H9 (cell line): ENCODE data around the gene TRPV5. TPM values are rescaled to one million over a fixed set of nuclear protein-coding genes. Genes with fewer than 3 reads are reported as not detected.

Source experiments
- DNase-seq: peaks from one replicate; pipeline ENCODE4 v3.0.0-alpha.2; 2017
- H2AFZ ChIP-seq: one replicate; pipeline ENCODE4 v1.6.1; 2013; ENCODE audit warnings: mild to moderate bottlenecking, low read length, control low read depth, moderate library complexity
- H2AK5ac ChIP-seq: 2 replicates; pipeline ENCODE4 v1.6.1; 2013; ENCODE audit warnings: low read length, control low read depth, mixed read lengths; ENCODE audit not compliant: insufficient read length
- H2BK120ac ChIP-seq: one replicate; pipeline ENCODE4 v1.6.1; 2013; ENCODE audit warnings: low read depth, mild to moderate bottlenecking, low read length, control low read depth, inconsistent platforms; ENCODE audit not compliant: poor library complexity, severe bottlenecking
- H2BK12ac ChIP-seq: 2 replicates; pipeline ENCODE4 v1.6.1; 2013; ENCODE audit warnings: low read length, control low read depth, mixed read lengths, low read depth; ENCODE audit not compliant: insufficient read length
- H2BK15ac ChIP-seq: 2 replicates; pipeline ENCODE4 v1.6.1; 2013; ENCODE audit warnings: low read depth, low read length, control low read depth
- H2BK20ac ChIP-seq: one replicate; pipeline ENCODE4 v1.6.1; 2013; ENCODE audit warnings: low read depth, mild to moderate bottlenecking, low read length, control low read depth, inconsistent platforms; ENCODE audit not compliant: poor library complexity, severe bottlenecking
- H2BK5ac ChIP-seq: 2 replicates; pipeline ENCODE4 v1.6.1; 2013; ENCODE audit warnings: low read length, control low read depth, mixed read lengths; ENCODE audit not compliant: insufficient read length
- H3K14ac ChIP-seq: 2 replicates; pipeline ENCODE4 v1.6.1; 2013; ENCODE audit warnings: low read length, control low read depth; ENCODE audit not compliant: insufficient read depth
- H3K18ac ChIP-seq: 2 replicates; pipeline ENCODE4 v1.6.1; 2013; ENCODE audit warnings: low read depth, mild to moderate bottlenecking, mixed read lengths, low read length, control low read depth; ENCODE audit not compliant: insufficient read length
- H3K23ac ChIP-seq: 2 replicates; pipeline ENCODE4 v1.6.1; 2013; ENCODE audit warnings: low read length, control low read depth, mixed read lengths, low read depth; ENCODE audit not compliant: insufficient read length
- H3K23me2 ChIP-seq: 2 replicates; pipeline ENCODE4 v1.6.1; 2013; ENCODE audit warnings: low read depth, mild to moderate bottlenecking, mixed read lengths, low read length, control low read depth; ENCODE audit not compliant: insufficient read length, poor library complexity, severe bottlenecking
- H3K27ac ChIP-seq: 2 replicates; pipeline ENCODE4 v1.5.1; 2013; ENCODE audit warnings: low read length, control low read depth, mixed read lengths, low read depth; ENCODE audit not compliant: insufficient read length
- H3K27me3 ChIP-seq: 2 replicates; pipeline ENCODE4 v1.6.1; 2013; ENCODE audit warnings: low read length, control low read depth, inconsistent platforms; ENCODE audit not compliant: insufficient read depth
- H3K4ac ChIP-seq: 2 replicates; pipeline ENCODE4 v1.6.1; 2013; ENCODE audit warnings: low read depth, mild to moderate bottlenecking, control low read depth, inconsistent platforms, low read length, moderate library complexity
- H3K4me1 ChIP-seq: 2 replicates; pipeline ENCODE4 v1.6.1; 2013; ENCODE audit warnings: low read length, control low read depth, inconsistent platforms; ENCODE audit not compliant: insufficient read depth
- H3K4me2 ChIP-seq: 2 replicates; pipeline ENCODE4 v1.6.1; 2013; ENCODE audit warnings: low read length, control low read depth, mixed read lengths; ENCODE audit not compliant: insufficient read length, insufficient read depth
- H3K56ac ChIP-seq: 2 replicates; pipeline ENCODE4 v1.6.1; 2013; ENCODE audit warnings: low read depth, mild to moderate bottlenecking, mixed read lengths, low read length, control low read depth; ENCODE audit not compliant: insufficient read length
- H3K79me1 ChIP-seq: 2 replicates; pipeline ENCODE4 v1.6.1; 2013; ENCODE audit warnings: low read depth, mild to moderate bottlenecking, moderate library complexity, low read length, control low read depth, inconsistent platforms; ENCODE audit not compliant: insufficient read depth, poor library complexity, severe bottlenecking
- H3K79me2 ChIP-seq: 2 replicates; pipeline ENCODE4 v1.6.1; 2013; ENCODE audit warnings: low read length, control low read depth, inconsistent platforms; ENCODE audit not compliant: insufficient read depth
- H3K9ac ChIP-seq: 2 replicates; pipeline ENCODE4 v1.6.1; 2013; ENCODE audit warnings: low read length, control low read depth, mixed read lengths; ENCODE audit not compliant: insufficient read length; ENCODE audit errors: extremely low read depth
- H3K9me3 ChIP-seq: one replicate; pipeline ENCODE4 v1.6.1; 2013; ENCODE audit warnings: low read depth, low read length, inconsistent platforms; ENCODE audit not compliant: control insufficient read depth
- H3T11ph ChIP-seq: one replicate; pipeline ENCODE4 v1.6.1; 2013; ENCODE audit warnings: mild to moderate bottlenecking, low read length, control low read depth, inconsistent platforms
- H4K20me1 ChIP-seq: one replicate; pipeline ENCODE4 v1.6.1; 2013; ENCODE audit not compliant: control insufficient read depth, insufficient read length, insufficient read depth
- H4K5ac ChIP-seq: 2 replicates; pipeline ENCODE4 v1.6.1; 2013; ENCODE audit warnings: low read depth, mild to moderate bottlenecking, mixed read lengths, low read length, control low read depth; ENCODE audit not compliant: insufficient read length
- H4K8ac ChIP-seq: replicated peaks from 2 replicates; pipeline ENCODE4 v1.6.1; 2013; ENCODE audit warnings: low read length, control low read depth, mixed read lengths, low read depth; ENCODE audit not compliant: insufficient read length
- H4K91ac ChIP-seq: 2 replicates; pipeline ENCODE4 v1.6.1; 2013; ENCODE audit warnings: low read depth, mild to moderate bottlenecking, moderate library complexity, mixed read lengths, low read length, control low read depth; ENCODE audit not compliant: insufficient read length
- H3K27ac Mint-ChIP-seq, 3 experiments: 2 replicates in 2 of 3; 3 replicates in 1 of 3; pipeline ENCODE4 v1.8.0; 2020 to 2021; ENCODE audit warnings: mixed read lengths in 3 of 3, mild to moderate bottlenecking in 1 of 3, moderate library complexity in 1 of 3
- H3K27me3 Mint-ChIP-seq: 2 replicates; pipeline ENCODE4 v1.8.0; 2021; ENCODE audit warnings: low read depth, mild to moderate bottlenecking, moderate library complexity, mixed read lengths
- H3K36me3 Mint-ChIP-seq, 3 experiments: 2 replicates in 2 of 3; 3 replicates in 1 of 3; pipeline ENCODE4 v1.8.0; 2020 to 2021; ENCODE audit warnings: low read depth in 3 of 3, mixed read lengths in 3 of 3; ENCODE audit not compliant: insufficient read depth in 1 of 3
- H3K4me1 Mint-ChIP-seq, 2 experiments: 2 replicates each; pipeline ENCODE4 v1.8.0; 2020; ENCODE audit warnings: mixed read lengths in 2 of 2
- H3K4me3 Mint-ChIP-seq, 2 experiments: 2 replicates in 1 of 2; 3 replicates in 1 of 2; pipeline ENCODE4 v1.8.0; 2020 to 2021; ENCODE audit warnings: mild to moderate bottlenecking in 2 of 2, mixed read lengths in 2 of 2, moderate library complexity in 1 of 2
- H3K9me3 Mint-ChIP-seq, 2 experiments: 2 replicates in 1 of 2; 3 replicates in 1 of 2; pipeline ENCODE4 v1.8.0; 2020; ENCODE audit warnings: mild to moderate bottlenecking in 2 of 2, mixed read lengths in 2 of 2, moderate library complexity in 1 of 2
- CTCF ChIP-seq: fragments of 200-600 bp; sonication (generic); conservative IDR thresholded peaks from 3 replicates; pipeline ENCODE4 v1.8.0; 2021; ENCODE audit warnings: antibody characterized with exemption, mild to moderate bottlenecking
- WGBS: extraction: QIAGEN DNeasy Blood & Tissue Kit; methylation state at CpG from one replicate; pipeline ENCODE4 v1.1.7; 2013; ENCODE audit warnings: missing lambda C conversion rate, low lambda C conversion rate, mixed read lengths; ENCODE audit not compliant: insufficient read length; ENCODE audit errors: extremely low coverage; 5-methylcytosine and 5-hydroxymethylcytosine counted together
- total RNA-seq: library from RNA; stranded (reverse); gene quantifications from 2 replicates; pipeline ENCODE4 v1.2.1, GENCODE V29; 2021

Gene TRPV5
- total RNA-seq, 1 experiment from 2014 or later: not detected

GRCh38 chr7:142859829-142860228 lies 73.7 kb downstream of the TRPV5 start:
- H3K4me1 Mint-ChIP-seq: peaks cover 39 to 47% of the 10 kb centered on the region in 2 experiments
- DNase-seq: no peak

More at GRCh38 chr7:142859829-142860228, 73.7 kb downstream of the TRPV5 start:
- Histone ChIP-seq H3K4ac (no peak overlapping the region), H3K14ac (no peak overlapping the region), H3K4me2 (no peak overlapping the region), H3K27me3 (peaks cover 4% of the 10 kb centered on the region; the same call in 1 of the 2 replicates), H2AFZ (no peak overlapping the region), H2BK120ac (no peak overlapping the region), H3K9me3 (no peaks in the 10 kb centered on the region), H3K79me2 (no peaks in the 10 kb centered on the region), H3K9ac (no peak overlapping the region), H4K5ac (no peak overlapping the region), H4K20me1 (no peaks in the 10 kb centered on the region), H4K91ac (no peak overlapping the region), H2BK5ac (no peak overlapping the region), H2AK5ac (no peak overlapping the region), H3K23ac (no peak overlapping the region), H3K4me1 (peaks cover 11% of the 10 kb centered on the region), H2BK20ac (no peak overlapping the region), H3K18ac (no peak overlapping the region), H3T11ph (no peak overlapping the region), H3K23me2 (peaks cover 6% of the 10 kb centered on the region), H3K27ac (no peak overlapping the region), H3K79me1 (no peaks in the 10 kb centered on the region), H4K8ac (no peak overlapping the region), H3K56ac (no peak overlapping the region), H2BK15ac (no peak overlapping the region), H2BK12ac (no peak overlapping the region)
- Mint-ChIP-seq H3K27me3 (peaks cover 28% of the 10 kb centered on the region), H3K36me3 (peaks cover 0 to 10% (median 0%) of the 10 kb centered on the region in 3 experiments; a peak in 3 of 7 replicates), H3K9me3 (no peaks in the 10 kb centered on the region), H3K4me3 (no peak overlapping the region), H3K27ac (no peak overlapping the region)
- no CpG with 5 or more reads among the region's 5 CpGs for WGBS
- no peak for TF ChIP-seq CTCF
